Measurements from ENCODE around the gene VSIG8. TPM values are rescaled to one million over a fixed set of nuclear protein-coding genes. Genes with fewer than 3 reads are reported as not detected.

The VSIG8 gene
- total and polyA plus RNA-seq, 9 of the 15 experiments (the other 6 are each of a cell fraction or from before 2014, with no cell fraction given), result not detected

GRCh38 chr1:159883134-159883533 lies 20.7 kb upstream of the VSIG8 start:
- Histone ChIP-seq H2AFZ (ENCODE audit: low read depth, low read length) (no peak overlapping the region), H3K36me3 (ENCODE audit: control insufficient read depth, insufficient read depth, low read length) (no peaks in the 10 kb centered on the region), H3K4me2 (ENCODE audit: insufficient read depth, low read length) (no peak overlapping the region), H4K20me1 (replicated peaks; ENCODE audit: control insufficient read depth, insufficient read depth, low read length) (no peaks in the 10 kb centered on the region), H3K9me3 (replicated peaks; ENCODE audit: control insufficient read depth, insufficient read depth, low read depth, low read length) (no peaks in the 10 kb centered on the region), H3K27me3 (ENCODE audit: control insufficient read depth in 2 of 2, insufficient read depth in 2 of 2, low read length in 2 of 2) (no peaks in the 10 kb centered on the region), H3K9ac (ENCODE audit: insufficient read depth in 1 of 2, low read depth in 2 of 2, low read length in 2 of 2) (no peak overlapping the region), H3K4me3 (no peak overlapping the region), H3K4me1 (replicated peaks in 1 of 2; ENCODE audit: control insufficient read depth in 2 of 2, insufficient read depth in 2 of 2, low read length in 2 of 2) (peaks cover 4 to 39% of the 10 kb centered on the region in 2 experiments; a peak in 4 of 5 replicates), H3K9me1 (ENCODE audit: control insufficient read depth, insufficient read depth, low read length) (no peaks in the 10 kb centered on the region), H3K27ac (ENCODE audit: extremely low read depth, low read depth, low read length) (no peak overlapping the region), H3K79me2 (ENCODE audit: control insufficient read depth, insufficient read depth, low read length) (no peaks in the 10 kb centered on the region)
- no peak for FAIRE-seq
- CTCF ChIA-PET (ENCODE audit: low intra/inter-chr PET ratio), result no interaction called here
- in situ Hi-C loops (cut with MboI), result no loop called here
- POLR2A ChIA-PET, result no interaction called here
- TF ChIP-seq ELK3 (CRISPR knock-in tag; IDR thresholded peaks at IDR 0.05) (no peak), ZNF24 (IDR thresholded peaks at IDR 0.05) (peak; percentile 92), ZNF609 (CRISPR knock-in tag; IDR thresholded peaks at IDR 0.05; ENCODE audit: borderline replicate concordance) (no peak), SMARCA5 (IDR thresholded peaks at IDR 0.05) (no peak), CXXC5 (CRISPR knock-in tag; IDR thresholded peaks at IDR 0.05) (no peak), FOXO4 (CRISPR knock-in tag; IDR thresholded peaks at IDR 0.05) (no peak), ZNF431 (CRISPR knock-in tag; IDR thresholded peaks at IDR 0.05) (no peak), CC2D1A (IDR thresholded peaks at IDR 0.05) (no peak), TARDBP (IDR thresholded peaks at IDR 0.05) (no peak)
- DNase-seq (ENCODE audit: extremely low read depth in 1 of 4, low spot score in 3 of 4), result no peak
- 23% methylated on average over 4 of the region's 4 CpGs for WGBS (ENCODE audit: insufficient coverage, low coverage, missing lambda C conversion rate)
- intact Hi-C loops (cut with micrococcal nuclease), result no loop called here
- no TSS peak for BruUV-seq (replicated peaks)
- no peak for ATAC-seq

Measured in K562 (cell line).